Mucosa of stomach (tissue), 1 donor: ENCODE data around the gene KRTAP10-9.
"Not testable (repeated sequence)": the region's sequence is repeated elsewhere in the genome, so short reads cannot be mapped to it uniquely, and the experiment has no call there.

Experiments
- H3K27me3 ChIP-seq: one replicate; pipeline ENCODE4 v1.7.0; 2013; ENCODE audit warnings: mild to moderate bottlenecking, low read length; ENCODE audit not compliant: control insufficient read depth, insufficient read depth
- H3K36me3 ChIP-seq: one replicate; pipeline ENCODE4 v1.7.0; 2013; ENCODE audit warnings: low read length; ENCODE audit not compliant: control insufficient read depth, insufficient read depth
- H3K4me1 ChIP-seq: one replicate; pipeline ENCODE4 v1.7.0; 2013; ENCODE audit warnings: mild to moderate bottlenecking, low read length; ENCODE audit not compliant: control insufficient read depth, insufficient read depth
- H3K4me3 ChIP-seq: one replicate; pipeline ENCODE4 v1.7.0; 2013; ENCODE audit warnings: low read length
- H3K9ac ChIP-seq: one replicate; pipeline ENCODE4 v1.7.0; 2013; ENCODE audit warnings: mild to moderate bottlenecking, low read length, moderate library complexity
- H3K9me3 ChIP-seq: one replicate; pipeline ENCODE4 v1.7.0; 2013; ENCODE audit warnings: mild to moderate bottlenecking, low read length, moderate library complexity; ENCODE audit not compliant: control insufficient read depth
- donor health status: Pancreatic carcinoma.

KRTAP10-9 gene

GRCh38 chr21:44626673-44627143 lies at the start of gene KRTAP10-9:
Gene KRTAP10-9, plus strand, starts transcription at chr21:44627093. Its CDS starts 79 bp downstream, at chr21:44627172.
- H3K4me3 ChIP-seq: no peak within 1 kb of the TSS
- no peaks in the 10 kb centered on the region for H3K9me3 ChIP-seq
- no peaks in the 10 kb centered on the region for H3K4me1 ChIP-seq
- H3K9ac ChIP-seq: no peak within 1 kb of the TSS
- no peaks in the 10 kb centered on the region for H3K36me3 ChIP-seq
- peaks cover 10% of the 10 kb centered on the region for H3K27me3 ChIP-seq

DNA sequence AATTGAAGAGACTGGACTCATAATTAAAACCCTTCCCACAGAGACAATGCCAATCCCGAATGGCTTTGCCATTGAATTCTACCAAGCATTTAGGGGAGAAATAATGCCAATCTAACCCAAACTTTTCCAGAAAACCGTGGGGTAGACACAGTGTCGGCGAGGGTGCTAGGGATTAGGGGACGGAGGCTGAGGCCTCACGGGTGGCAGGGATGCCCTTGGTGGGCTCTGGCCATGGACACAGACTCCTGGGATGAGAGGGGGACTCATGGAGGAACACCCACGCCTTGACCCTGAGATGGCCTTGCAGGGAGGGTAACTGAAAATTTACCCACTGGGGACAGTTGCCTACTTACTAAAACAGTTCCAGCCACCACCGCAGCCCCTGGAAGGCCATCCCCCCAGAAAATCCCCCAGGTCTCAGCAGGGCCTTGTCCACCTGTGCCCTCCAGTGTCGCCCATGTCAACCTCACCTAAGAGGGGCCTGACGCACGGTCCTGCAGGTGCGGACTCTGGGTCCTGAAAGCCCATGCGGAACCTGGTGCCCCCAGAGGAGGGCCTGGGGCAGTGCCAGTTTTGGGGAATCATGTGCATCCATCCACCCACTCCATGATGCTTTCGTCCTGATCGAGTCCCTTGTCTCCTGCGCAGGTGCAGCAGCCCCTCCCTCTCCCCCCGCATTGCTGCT lies 48.4 kb upstream of the KRTAP10-9 start:
- no peak overlapping the region for H3K4me3 ChIP-seq
- H3K9me3 ChIP-seq: no peaks in the 10 kb centered on the region
- H3K27me3 ChIP-seq: peaks cover 3% of the 10 kb centered on the region
- H3K4me1 ChIP-seq: peaks cover 12% of the 10 kb centered on the region
- no peak overlapping the region for H3K9ac ChIP-seq
- no peaks in the 10 kb centered on the region for H3K36me3 ChIP-seq

DNA sequence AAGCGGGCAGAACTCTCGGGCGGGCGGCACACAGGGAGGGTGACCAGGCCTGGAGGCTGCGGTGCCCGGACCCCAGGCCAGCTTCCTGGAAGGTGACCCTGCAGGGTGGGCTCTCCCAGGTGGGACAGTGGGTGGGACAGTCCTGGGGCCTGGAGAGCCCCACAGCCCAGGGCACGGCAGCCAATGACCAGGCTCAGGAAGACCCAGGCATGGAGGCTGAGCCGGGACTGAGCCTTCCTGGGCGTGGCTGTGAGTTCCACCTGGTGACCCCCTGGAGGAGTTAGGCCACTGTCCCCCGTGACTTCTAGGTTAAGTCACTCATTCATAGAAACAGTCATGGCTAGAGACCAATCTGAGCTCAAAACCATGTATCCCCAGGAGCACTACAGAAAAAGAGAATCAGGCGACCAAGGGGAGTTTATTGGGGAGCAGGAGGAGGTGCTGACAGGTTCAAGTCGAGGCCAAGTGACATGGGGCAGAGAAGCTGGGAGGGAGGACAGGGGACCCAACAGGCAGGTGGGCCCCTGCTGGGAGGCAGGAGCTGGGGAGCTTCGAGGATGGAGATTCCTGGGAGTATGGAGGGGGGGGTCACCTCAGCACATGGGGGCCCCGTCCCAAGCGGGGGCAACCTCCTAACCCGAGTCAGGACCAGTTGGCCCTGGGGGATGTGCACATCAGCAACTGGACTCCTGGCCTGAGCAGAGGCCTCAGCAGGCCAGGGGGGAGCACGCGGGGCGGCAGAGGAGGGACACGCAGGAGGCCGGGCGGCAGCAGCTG lies 47.6 kb upstream of the KRTAP10-9 start:
- Histone ChIP-seq H3K9me3 (no peaks in the 10 kb centered on the region), H3K4me1 (peaks cover 9% of the 10 kb centered on the region), H3K4me3 (no peak overlapping the region), H3K9ac (no peak overlapping the region), H3K27me3 (peaks cover 3% of the 10 kb centered on the region), H3K36me3 (no peaks in the 10 kb centered on the region)

DNA sequence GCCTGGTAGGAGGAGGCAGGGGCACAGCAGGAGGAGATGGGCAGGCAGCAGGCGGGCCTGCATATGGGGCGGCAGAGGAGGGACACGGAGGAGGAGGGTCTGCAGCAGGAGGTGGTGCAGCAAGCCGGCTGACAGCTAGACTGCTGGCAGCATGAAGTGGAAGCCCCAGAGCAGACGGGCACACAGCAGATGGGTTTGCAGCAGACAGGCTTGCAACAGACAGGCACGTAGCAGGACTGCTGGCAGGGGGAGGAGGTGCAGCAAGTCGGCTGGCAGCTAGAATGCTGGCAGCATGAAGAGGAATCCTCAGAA lies 47.1 kb upstream of the KRTAP10-9 start:
- Histone ChIP-seq H3K4me3 (no peak overlapping the region), H3K27me3 (peaks cover 2% of the 10 kb centered on the region), H3K36me3 (no peaks in the 10 kb centered on the region), H3K9me3 (no peaks in the 10 kb centered on the region), H3K9ac (no peak overlapping the region), H3K4me1 (peaks cover 3% of the 10 kb centered on the region)

GRCh38 chr21:44580231-44580821 lies 46.6 kb upstream of the KRTAP10-9 start, which contains the start of gene KRTAP10-5:
Gene KRTAP10-5, minus strand, starts transcription at chr21:44580604. Its CDS starts 26 bp downstream, at chr21:44580578.
- not testable (repeated sequence) for H3K36me3 ChIP-seq, H3K27me3 ChIP-seq, H3K4me3 ChIP-seq, H3K4me1 ChIP-seq, H3K9ac ChIP-seq, H3K9me3 ChIP-seq

- H3K4me3 ChIP-seq: no peak overlapping the region
Observed at GRCh38 chr21:44581158-44581557, 45.7 kb upstream of the KRTAP10-9 start.

GRCh38 chr21:44582055-44582454 lies 44.8 kb upstream of the KRTAP10-9 start:
- Histone ChIP-seq H3K4me3 (no peak overlapping the region), H3K27me3 (no peaks in the 10 kb centered on the region), H3K36me3 (no peaks in the 10 kb centered on the region), H3K4me1 (no peaks in the 10 kb centered on the region), H3K9ac (no peak overlapping the region), H3K9me3 (no peaks in the 10 kb centered on the region)

More at GRCh38 chr21:44581158-44581557, 45.7 kb upstream of the KRTAP10-9 start:
- H3K4me1 ChIP-seq: no peaks in the 10 kb centered on the region
- H3K27me3 ChIP-seq: no peaks in the 10 kb centered on the region
- no peak overlapping the region for H3K9ac ChIP-seq
- no peaks in the 10 kb centered on the region for H3K36me3 ChIP-seq
- no peaks in the 10 kb centered on the region for H3K9me3 ChIP-seq

DNA sequence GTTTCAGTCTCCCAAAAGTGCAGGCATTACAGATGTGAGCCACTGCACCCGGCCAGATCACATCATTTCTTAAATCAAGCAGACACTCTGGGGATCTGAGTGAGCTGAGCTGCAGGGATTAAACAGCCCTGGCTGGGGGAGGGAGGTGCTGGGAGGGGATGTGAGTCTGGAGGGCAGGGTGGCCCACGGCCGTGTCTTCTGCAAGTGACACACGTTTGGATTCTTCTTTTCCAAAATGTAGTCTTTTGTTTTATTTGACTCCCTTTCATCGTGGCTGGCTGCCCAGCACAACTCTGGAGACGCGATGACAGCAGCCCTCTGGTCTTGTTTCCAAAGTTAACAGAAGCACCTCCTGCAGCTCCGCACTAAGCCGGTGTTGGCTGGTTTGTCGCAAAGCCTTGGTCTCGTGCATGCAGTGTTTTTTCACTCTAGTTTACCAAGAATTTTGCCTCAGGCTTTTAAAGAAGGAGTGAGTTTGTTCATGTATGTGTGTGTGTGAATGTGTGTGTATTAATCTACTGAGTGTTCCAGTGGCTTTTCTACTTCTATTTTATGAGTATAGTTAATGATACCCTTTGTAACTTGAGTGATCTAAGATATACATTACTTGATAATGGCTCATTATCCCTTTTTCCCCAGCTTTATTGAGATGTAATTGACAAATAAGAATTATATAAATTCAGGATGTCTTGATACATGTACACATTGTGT lies 43.6 kb upstream of the KRTAP10-9 start:
- no peaks in the 10 kb centered on the region for H3K4me1 ChIP-seq
- H3K4me3 ChIP-seq: no peak overlapping the region
- H3K9me3 ChIP-seq: no peaks in the 10 kb centered on the region
- H3K36me3 ChIP-seq: no peaks in the 10 kb centered on the region
- no peak overlapping the region for H3K9ac ChIP-seq
- no peaks in the 10 kb centered on the region for H3K27me3 ChIP-seq

DNA sequence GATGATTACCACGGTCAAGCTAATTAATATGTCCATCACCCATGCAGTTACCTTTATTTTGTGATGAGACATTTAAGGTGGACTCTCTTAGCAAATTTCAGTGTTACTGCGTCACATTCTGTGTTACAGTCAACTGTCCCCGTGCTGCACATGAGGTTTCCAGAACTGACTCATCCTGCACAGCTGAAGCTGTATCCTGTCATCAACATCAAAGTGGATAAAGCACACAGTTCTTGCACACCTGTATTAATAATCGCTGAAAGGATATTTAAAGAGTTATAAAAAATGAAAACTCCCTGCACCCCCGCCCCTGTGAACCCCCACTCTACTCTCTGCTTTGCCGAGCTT lies 43.1 kb upstream of the KRTAP10-9 start:
- no peaks in the 10 kb centered on the region for H3K27me3 ChIP-seq
- no peaks in the 10 kb centered on the region for H3K9me3 ChIP-seq
- H3K4me3 ChIP-seq: no peak overlapping the region
- no peak overlapping the region for H3K9ac ChIP-seq
- no peaks in the 10 kb centered on the region for H3K4me1 ChIP-seq
- H3K36me3 ChIP-seq: no peaks in the 10 kb centered on the region

GRCh38 chr21:44585892-44586291 lies 41.0 kb upstream of the KRTAP10-9 start:
- Histone ChIP-seq H3K36me3 (no peaks in the 10 kb centered on the region), H3K27me3 (no peaks in the 10 kb centered on the region), H3K4me3 (no peak overlapping the region), H3K4me1 (no peaks in the 10 kb centered on the region), H3K9ac (no peak overlapping the region), H3K9me3 (no peaks in the 10 kb centered on the region)

GRCh38 chr21:44589094-44589493 lies 37.8 kb upstream of the KRTAP10-9 start:
- H3K4me3 ChIP-seq: no peak overlapping the region
- H3K36me3 ChIP-seq: no peaks in the 10 kb centered on the region
- no peaks in the 10 kb centered on the region for H3K9me3 ChIP-seq
- no peak overlapping the region for H3K9ac ChIP-seq
- H3K4me1 ChIP-seq: no peaks in the 10 kb centered on the region
- peaks cover 11% of the 10 kb centered on the region for H3K27me3 ChIP-seq
